GM23248 (cell line): Measurements from ENCODE around the gene PRSS8.

Experiments used
- EZH2 ChIP-seq: fragments of 200-600 bp; sonication (generic); IDR thresholded peaks from 2 replicates; pipeline ENCODE4 v1.6.1; 2018; ENCODE audit warnings: antibody characterized with exemption, mild to moderate bottlenecking; ENCODE audit not compliant: insufficient read depth, poor library complexity, severe bottlenecking
- EZH2phosphoT487 ChIP-seq: fragments of 200-600 bp; sonication (generic); IDR thresholded peaks from 2 replicates; pipeline ENCODE4 v1.6.1; 2018; ENCODE audit warnings: antibody characterized with exemption, moderate library complexity, mild to moderate bottlenecking, low read depth; ENCODE audit not compliant: insufficient read depth

DNA sequence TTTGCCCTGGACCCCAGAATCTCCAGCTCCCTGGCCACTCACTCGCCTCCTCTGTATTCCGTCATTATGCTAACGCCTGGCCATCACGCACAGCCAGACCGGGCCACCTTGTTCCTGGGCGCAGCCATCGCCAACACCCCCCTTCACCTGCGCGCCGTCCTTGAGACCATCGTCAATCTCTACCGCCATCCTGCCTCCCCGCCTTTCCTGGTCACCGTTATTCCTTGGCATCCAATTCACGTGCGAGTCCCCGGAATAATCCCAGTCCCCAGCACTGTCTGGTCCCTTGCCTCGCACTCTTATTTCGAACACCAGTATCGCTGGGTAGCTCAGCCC, 41.5 kb downstream of the PRSS8 start:
- TF ChIP-seq EZH2: no peak
- no peak for TF ChIP-seq EZH2phosphoT487
